Endodermal cell (in vitro differentiated cells): Measurements from ENCODE around the gene FAM9C. TPM values are rescaled to one million over a fixed set of nuclear protein-coding genes. Genes with fewer than 3 reads are reported as not detected.

Experiments
- DNase-seq: peaks from one replicate; pipeline ENCODE4 v3.0.0-alpha.2; 2017
- H3K27ac ChIP-seq: 2 replicates; pipeline ENCODE4 v1.5.1; 2013; ENCODE audit warnings: mild to moderate bottlenecking, low read depth, low read length, moderate library complexity
- H3K27me3 ChIP-seq: 2 replicates; pipeline ENCODE4 v1.6.1; 2013; ENCODE audit warnings: mild to moderate bottlenecking, low read length, moderate library complexity; ENCODE audit not compliant: insufficient read depth, control insufficient read depth, poor library complexity, severe bottlenecking
- H3K36me3 ChIP-seq: 2 replicates; pipeline ENCODE4 v1.7.0; 2013; ENCODE audit warnings: mild to moderate bottlenecking, low read length, moderate library complexity; ENCODE audit not compliant: control insufficient read depth, insufficient read depth
- H3K4me1 ChIP-seq: one replicate; pipeline ENCODE4 v1.7.0; 2013; ENCODE audit warnings: low read length; ENCODE audit not compliant: control insufficient read depth, insufficient read depth
- H3K4me3 ChIP-seq: 2 replicates; pipeline ENCODE4 v1.5.1; 2013; ENCODE audit warnings: mild to moderate bottlenecking, low read length, moderate library complexity
- H3K9ac ChIP-seq: 2 replicates; pipeline ENCODE4 v1.6.1; 2013; ENCODE audit warnings: mild to moderate bottlenecking, low read length, moderate library complexity; ENCODE audit not compliant: poor library complexity, severe bottlenecking; ENCODE audit errors: extremely low read depth
- H3K9me3 ChIP-seq: 2 replicates; pipeline ENCODE4 v1.6.1; 2013; ENCODE audit warnings: mild to moderate bottlenecking, low read length, moderate library complexity; ENCODE audit not compliant: control insufficient read depth
- H3K27ac Mint-ChIP-seq: 2 replicates; pipeline ENCODE4 v1.8.0; 2020; ENCODE audit warnings: mixed read lengths
- H3K27me3 Mint-ChIP-seq: 2 replicates; pipeline ENCODE4 v1.8.0; 2021; ENCODE audit warnings: mild to moderate bottlenecking, mixed read lengths; ENCODE audit not compliant: insufficient read depth
- H3K36me3 Mint-ChIP-seq: 2 replicates; pipeline ENCODE4 v1.8.0; 2020; ENCODE audit warnings: low read depth, mixed read lengths
- H3K4me1 Mint-ChIP-seq: 2 replicates; pipeline ENCODE4 v1.8.0; 2020; ENCODE audit warnings: mixed read lengths
- H3K4me3 Mint-ChIP-seq: 2 replicates; pipeline ENCODE4 v1.8.0; 2020; ENCODE audit warnings: mild to moderate bottlenecking, moderate library complexity, mixed read lengths
- H3K9me3 Mint-ChIP-seq: 2 replicates; pipeline ENCODE4 v1.8.0; 2020; ENCODE audit warnings: mild to moderate bottlenecking, mixed read lengths
- WGBS, 2 experiments: methylation state at CpG; one replicate each; pipeline versions ENCODE4 v1.1.5 to v1.1.7; 2013; ENCODE audit warnings: missing lambda C conversion rate in 2 of 2, mixed read lengths in 1 of 2; ENCODE audit not compliant: insufficient coverage in 1 of 2, insufficient read length in 1 of 2; 5-methylcytosine and 5-hydroxymethylcytosine counted together
- long read RNA-seq, 4 experiments: library from polyadenylated mRNA in 2 of 4; library from RNA in 1 of 4; library from capped mRNA in 1 of 4; stranded (forward) in 3 of 4; unstranded in 1 of 4; transcript quantifications; one replicate each; pipeline ENCODE4 v2.0.0, GENCODE V29; 2020 to 2021; ENCODE audit warnings: inconsistent platforms in 1 of 4
- polyA plus RNA-seq, 2 experiments: library from polyadenylated mRNA; stranded (reverse); fragments of 50-300 nt; gene quantifications; one replicate each; pipeline ENCODE4 v1.2.3, GENCODE V29; 2013
- total RNA-seq, 2 donors: library from RNA; stranded (reverse); fragmentation: NEBNext Ultra II Directional in 1 of 2; extraction: Animal tissue kit (Norgen Biotek cat#: 25700) in 1 of 2; gene quantifications; 2 replicates in 1 of 2; 3 replicates in 1 of 2; pipeline ENCODE4 v1.2.1, GENCODE V29; 2021
- TF ChIP-seq, protein P1 (sequence below): fragments of 200-600 bp; sonication (generic); conservative IDR thresholded peaks from 2 replicates; pipeline ENCODE4 v1.5.0; 2021; ENCODE audit warnings: antibody characterized with exemption, mild to moderate bottlenecking

Gene FAM9C
- not detected for total RNA-seq
- polyA plus RNA-seq (2013, experiment 1 of 2), result not detected
- not detected for polyA plus RNA-seq (2013, experiment 2 of 2)
- long read RNA-seq, experiment 1, result 0 reads
- long read RNA-seq, experiment 2, result 0 reads
- long read RNA-seq, experiment 3, result 0 reads
- long read RNA-seq, experiment 4, result 0 reads

DNA sequence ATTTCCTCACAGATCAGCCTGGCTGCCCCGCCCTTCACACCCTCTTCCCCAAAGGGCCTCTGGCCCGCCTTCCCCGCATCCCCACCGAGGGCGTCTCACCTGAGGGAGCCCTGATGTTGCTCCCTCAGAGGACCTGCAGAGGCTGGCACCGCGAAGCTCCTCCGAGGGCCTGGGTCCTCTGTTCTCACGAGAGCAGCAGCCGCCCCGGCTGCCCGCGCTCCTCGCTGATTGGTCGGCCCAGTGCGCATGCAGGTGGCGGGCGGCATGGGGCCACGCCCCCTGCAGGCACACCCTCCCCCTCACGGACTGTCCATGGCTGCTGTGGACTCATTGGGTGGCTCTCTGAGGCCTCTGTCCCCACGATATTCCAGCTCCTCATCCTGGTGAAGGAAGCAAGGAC is at the start of gene FAM9C:
Gene FAM9C (minus strand): TSS at position 180 of the 400 bp plus-strand sequence. CDS start 831 bp downstream, outside the sequence.
- Mint-ChIP-seq H3K36me3 (no peaks in the 10 kb centered on the region), H3K27ac (no peak within 1 kb of the TSS), H3K4me1 (no peaks in the 10 kb centered on the region), H3K9me3 (peaks cover 33% of the 10 kb centered on the region), H3K4me3 (no peak within 1 kb of the TSS), H3K27me3 (no peaks in the 10 kb centered on the region)
- no peak within 1 kb of the TSS for H3K27ac ChIP-seq
- H3K27me3 ChIP-seq, result no peaks in the 10 kb centered on the region
- DNase-seq, result no peak
- H3K36me3 ChIP-seq, result no peaks in the 10 kb centered on the region
- H3K4me3 ChIP-seq, result no peak within 1 kb of the TSS
- H3K9ac ChIP-seq, result no peak within 1 kb of the TSS
- no peaks in the 10 kb centered on the region for H3K4me1 ChIP-seq
- WGBS, 2 experiments, result 92 to 94% methylated on average over 5 to 21 of the region's 21 CpGs
- TF ChIP-seq, protein P1, sequence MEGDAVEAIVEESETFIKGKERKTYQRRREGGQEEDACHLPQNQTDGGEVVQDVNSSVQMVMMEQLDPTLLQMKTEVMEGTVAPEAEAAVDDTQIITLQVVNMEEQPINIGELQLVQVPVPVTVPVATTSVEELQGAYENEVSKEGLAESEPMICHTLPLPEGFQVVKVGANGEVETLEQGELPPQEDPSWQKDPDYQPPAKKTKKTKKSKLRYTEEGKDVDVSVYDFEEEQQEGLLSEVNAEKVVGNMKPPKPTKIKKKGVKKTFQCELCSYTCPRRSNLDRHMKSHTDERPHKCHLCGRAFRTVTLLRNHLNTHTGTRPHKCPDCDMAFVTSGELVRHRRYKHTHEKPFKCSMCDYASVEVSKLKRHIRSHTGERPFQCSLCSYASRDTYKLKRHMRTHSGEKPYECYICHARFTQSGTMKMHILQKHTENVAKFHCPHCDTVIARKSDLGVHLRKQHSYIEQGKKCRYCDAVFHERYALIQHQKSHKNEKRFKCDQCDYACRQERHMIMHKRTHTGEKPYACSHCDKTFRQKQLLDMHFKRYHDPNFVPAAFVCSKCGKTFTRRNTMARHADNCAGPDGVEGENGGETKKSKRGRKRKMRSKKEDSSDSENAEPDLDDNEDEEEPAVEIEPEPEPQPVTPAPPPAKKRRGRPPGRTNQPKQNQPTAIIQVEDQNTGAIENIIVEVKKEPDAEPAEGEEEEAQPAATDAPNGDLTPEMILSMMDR, result no peak
- no peaks in the 10 kb centered on the region for H3K9me3 ChIP-seq

DNA sequence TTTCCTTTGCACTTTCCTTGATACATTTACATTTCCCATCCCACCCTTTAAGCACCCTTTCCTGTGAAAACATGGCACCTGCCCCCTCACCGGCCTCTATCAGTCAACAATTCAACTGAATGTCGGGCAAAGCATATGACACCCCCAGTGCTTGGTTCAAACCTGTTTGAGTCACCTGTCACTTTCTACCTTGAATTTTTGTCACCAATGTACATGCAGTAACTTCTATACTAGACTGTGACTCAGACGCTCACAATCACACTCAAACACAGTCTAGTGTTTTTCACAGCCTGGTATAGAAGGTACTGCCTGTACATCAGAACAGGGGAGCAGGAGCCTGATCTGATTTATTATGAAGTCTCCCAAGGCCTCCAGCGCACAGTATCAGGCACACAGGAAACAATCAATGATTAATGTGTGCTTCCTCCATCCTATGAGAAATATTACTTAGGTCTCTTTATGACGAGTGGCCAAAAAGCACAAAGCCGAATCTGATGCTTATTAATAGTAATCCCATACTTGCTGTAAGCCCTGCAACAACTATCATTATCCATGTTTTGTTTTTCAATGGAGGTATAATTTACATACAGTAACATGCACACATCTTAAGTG is 49.2 kb upstream of the FAM9C start:
- Histone ChIP-seq H3K4me3 (no peak overlapping the region), H3K36me3 (no peaks in the 10 kb centered on the region), H3K27me3 (no peaks in the 10 kb centered on the region), H3K27ac (no peak overlapping the region), H3K9me3 (no peaks in the 10 kb centered on the region), H3K4me1 (no peaks in the 10 kb centered on the region), H3K9ac (no peak overlapping the region)
- Mint-ChIP-seq H3K9me3 (peaks cover 58% of the 10 kb centered on the region), H3K4me3 (no peak overlapping the region), H3K36me3 (no peaks in the 10 kb centered on the region), H3K4me1 (no peaks in the 10 kb centered on the region), H3K27ac (no peak overlapping the region), H3K27me3 (no peaks in the 10 kb centered on the region)
- WGBS, 2 experiments, result 91% methylated on average over 6 of the region's 6 CpGs; no CpG with 5 or more reads in 1 of the 2 experiments
- no peak for DNase-seq
- TF ChIP-seq, protein P1, result no peak

DNA sequence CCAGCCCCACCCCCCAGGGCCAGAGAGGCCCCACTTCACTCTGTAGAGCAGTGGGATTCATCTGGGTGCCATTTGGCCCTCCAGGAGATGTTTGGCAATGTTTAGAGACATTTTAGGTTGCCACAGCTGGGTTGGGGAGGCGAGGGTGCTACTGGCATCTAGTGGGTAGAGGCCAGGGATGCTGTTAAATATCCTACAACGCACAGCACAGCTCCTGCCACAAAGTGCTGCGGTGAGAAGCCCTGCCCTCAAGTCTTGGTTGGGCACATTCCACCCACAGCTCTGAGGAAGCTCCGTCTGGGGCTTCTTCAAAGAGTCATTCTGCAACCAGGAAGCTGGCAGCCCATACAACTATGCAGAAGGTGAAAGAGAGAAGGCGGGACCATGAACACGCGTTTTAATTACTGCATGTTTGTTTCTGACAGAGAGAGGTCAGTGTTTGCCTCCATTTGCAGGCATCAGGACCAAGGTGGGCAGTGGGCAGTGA is 48.1 kb upstream of the FAM9C start:
- no peaks in the 10 kb centered on the region for H3K36me3 Mint-ChIP-seq
- H3K9me3 Mint-ChIP-seq, result peaks cover 56% of the 10 kb centered on the region
- Histone ChIP-seq H3K27ac (no peak overlapping the region), H3K9ac (no peak overlapping the region), H3K4me1 (no peaks in the 10 kb centered on the region), H3K9me3 (no peaks in the 10 kb centered on the region), H3K36me3 (no peaks in the 10 kb centered on the region), H3K4me3 (no peak overlapping the region), H3K27me3 (no peaks in the 10 kb centered on the region)
- TF ChIP-seq, protein P1, result no peak
- 93% methylated on average over 7 of the region's 7 CpGs; no CpG with 5 or more reads in 1 of the 2 experiments for WGBS, 2 experiments
- H3K27ac Mint-ChIP-seq, result no peak overlapping the region
- DNase-seq, result no peak
- no peaks in the 10 kb centered on the region for H3K27me3 Mint-ChIP-seq
- no peak overlapping the region for H3K4me3 Mint-ChIP-seq
- H3K4me1 Mint-ChIP-seq, result no peaks in the 10 kb centered on the region
